Stimulated activated naive B cell treated with anti-CD40 and anti-IgM and Interleukin-4, amounts not matched to agents 10 μg/mL and 1 μg/mL and 100 μg/mL, for 72 hours (primary cell): ENCODE results near the gene EFNB2.

Experiments
- ATAC-seq, 2 donors: fragments of 150-1000 bp; cut with Tn5 transposase; replicated peaks; 2 replicates each; pipeline ENCODE4 v1.10.0; 2021; ENCODE audit warnings: moderate library complexity in 1 of 2
- DNase-seq: peaks from one replicate; pipeline ENCODE4 v3.0.0; 2021
- H3K27ac Mint-ChIP-seq: one replicate; pipeline ENCODE4 v1.8.0; 2022; ENCODE audit warnings: mild to moderate bottlenecking, mixed read lengths
- H3K27me3 Mint-ChIP-seq, 2 donors: one replicate each; pipeline ENCODE4 v1.8.0; 2022; ENCODE audit warnings: mixed read lengths in 2 of 2
- H3K36me3 Mint-ChIP-seq, 2 donors: one replicate each; pipeline ENCODE4 v1.8.0; 2022; ENCODE audit warnings: mixed read lengths in 2 of 2, mild to moderate bottlenecking in 1 of 2
- H3K4me1 Mint-ChIP-seq, 2 donors: one replicate each; pipeline ENCODE4 v1.8.0; 2022; ENCODE audit warnings: mixed read lengths in 2 of 2, mild to moderate bottlenecking in 1 of 2
- H3K4me3 Mint-ChIP-seq, 2 donors: one replicate each; pipeline ENCODE4 v1.8.0; 2022; ENCODE audit warnings: mild to moderate bottlenecking in 2 of 2, mixed read lengths in 2 of 2, moderate library complexity in 1 of 2
- H3K9me3 Mint-ChIP-seq, 2 donors: one replicate each; pipeline ENCODE4 v1.8.0; 2022; ENCODE audit warnings: mixed read lengths in 2 of 2, mild to moderate bottlenecking in 1 of 2

EFNB2 gene

GRCh38 chr13:106561551-106562170 is 26.2 kb upstream of the EFNB2 start:
- Mint-ChIP-seq H3K4me3 (peak overlapping the region; percentile 25 to 47), H3K27me3 (no peaks in the 10 kb centered on the region), H3K4me1 (peaks cover 43 to 66% of the 10 kb centered on the region in 2 donors), H3K36me3 (peaks cover 21 to 41% of the 10 kb centered on the region in 2 donors), H3K9me3 (no peaks in the 10 kb centered on the region), H3K27ac (peak overlapping the region; percentile 65)
- ATAC-seq (peak; percentile 99), DNase-seq (peak; percentile 54)

- DNase-seq (no peak), ATAC-seq (no peak)
- Mint-ChIP-seq H3K4me1 (peaks cover 40 to 61% of the 10 kb centered on the region in 2 donors), H3K27ac (peak overlapping the region; percentile 20), H3K4me3 (peak overlapping the region in 1 of 2 donors; percentile 2), H3K27me3 (no peaks in the 10 kb centered on the region), H3K9me3 (no peaks in the 10 kb centered on the region), H3K36me3 (peaks cover 26 to 48% of the 10 kb centered on the region in 2 donors)
Observed at GRCh38 chr13:106560821-106561220, 25.4 kb upstream of the EFNB2 start.

- Mint-ChIP-seq H3K27ac (no peak overlapping the region), H3K4me1 (peaks cover 28 to 47% of the 10 kb centered on the region in 2 donors), H3K9me3 (no peaks in the 10 kb centered on the region), H3K27me3 (no peaks in the 10 kb centered on the region), H3K4me3 (no peak overlapping the region), H3K36me3 (peaks cover 35 to 62% of the 10 kb centered on the region in 2 donors)
- DNase-seq (no peak), ATAC-seq (no peak)
Observed at GRCh38 chr13:106558527-106558926, 23.1 kb upstream of the EFNB2 start.

GRCh38 chr13:106555631-106556328 is 20.3 kb upstream of the EFNB2 start:
- Mint-ChIP-seq H3K4me1 (peaks cover 17 to 34% of the 10 kb centered on the region in 2 donors), H3K9me3 (no peaks in the 10 kb centered on the region), H3K36me3 (peaks cover 40 to 68% of the 10 kb centered on the region in 2 donors), H3K27ac (peak overlapping the region; percentile 14), H3K4me3 (no peak overlapping the region), H3K27me3 (no peaks in the 10 kb centered on the region)
- DNase-seq (no peak), ATAC-seq (no peak)

- Mint-ChIP-seq H3K4me1 (peaks cover 15 to 36% of the 10 kb centered on the region in 2 donors), H3K9me3 (no peaks in the 10 kb centered on the region), H3K27ac (no peak overlapping the region), H3K4me3 (no peak overlapping the region), H3K27me3 (no peaks in the 10 kb centered on the region), H3K36me3 (peaks cover 37 to 57% of the 10 kb centered on the region in 2 donors)
- ATAC-seq, result no peak
- no peak for DNase-seq
Observed at GRCh38 chr13:106551751-106552150, 16.3 kb upstream of the EFNB2 start.

GRCh38 chr13:106551350-106551749 is 15.9 kb upstream of the EFNB2 start:
- no peak for ATAC-seq
- no peak for DNase-seq
- peaks cover 15 to 36% of the 10 kb centered on the region in 2 donors for H3K4me1 Mint-ChIP-seq
- peak overlapping the region; percentile 11 for H3K27ac Mint-ChIP-seq
- no peaks in the 10 kb centered on the region for H3K27me3 Mint-ChIP-seq
- H3K4me3 Mint-ChIP-seq, result no peak overlapping the region
- H3K9me3 Mint-ChIP-seq, result no peaks in the 10 kb centered on the region
- peaks cover 35 to 54% of the 10 kb centered on the region in 2 donors for H3K36me3 Mint-ChIP-seq

GRCh38 chr13:106550570-106551135 is 15.2 kb upstream of the EFNB2 start:
- Mint-ChIP-seq H3K27ac (peak overlapping the region; percentile 37), H3K36me3 (peaks cover 29 to 47% of the 10 kb centered on the region in 2 donors), H3K9me3 (no peaks in the 10 kb centered on the region), H3K4me3 (no peak overlapping the region), H3K27me3 (no peaks in the 10 kb centered on the region), H3K4me1 (peaks cover 13 to 31% of the 10 kb centered on the region in 2 donors)
- no peak for DNase-seq
- no peak for ATAC-seq

GRCh38 chr13:106548064-106548696 is 12.7 kb upstream of the EFNB2 start:
- H3K4me1 Mint-ChIP-seq, result peaks cover 9 to 22% of the 10 kb centered on the region in 2 donors
- DNase-seq (no peak), ATAC-seq (no peak)
- no peaks in the 10 kb centered on the region for H3K9me3 Mint-ChIP-seq
- H3K36me3 Mint-ChIP-seq, result peaks cover 17 to 26% of the 10 kb centered on the region in 2 donors
- no peaks in the 10 kb centered on the region for H3K27me3 Mint-ChIP-seq
- H3K27ac Mint-ChIP-seq, result no peak overlapping the region
- H3K4me3 Mint-ChIP-seq, result no peak overlapping the region

GRCh38 chr13:106541826-106542225 is 6.4 kb upstream of the EFNB2 start:
- no peak for ATAC-seq

GRCh38 chr13:106540613-106541012 is 5.2 kb upstream of the EFNB2 start:
- Mint-ChIP-seq H3K27me3 (no peaks in the 10 kb centered on the region), H3K27ac (no peak overlapping the region), H3K9me3 (no peaks in the 10 kb centered on the region), H3K36me3 (peaks cover 9 to 11% of the 10 kb centered on the region in 2 donors), H3K4me3 (no peak overlapping the region), H3K4me1 (peaks cover 4 to 8% of the 10 kb centered on the region in 2 donors)
- DNase-seq (no peak), ATAC-seq (no peak)

More at GRCh38 chr13:106541826-106542225, 6.4 kb upstream of the EFNB2 start:
- Mint-ChIP-seq H3K36me3 (peaks cover 9 to 11% of the 10 kb centered on the region in 2 donors), H3K4me1 (no peaks in the 10 kb centered on the region), H3K9me3 (no peaks in the 10 kb centered on the region), H3K4me3 (no peak overlapping the region), H3K27me3 (no peaks in the 10 kb centered on the region), H3K27ac (no peak overlapping the region)
- DNase-seq, result no peak

- H3K4me3 Mint-ChIP-seq, result no peak overlapping the region
- H3K27ac Mint-ChIP-seq, result no peak overlapping the region
- H3K9me3 Mint-ChIP-seq, result no peaks in the 10 kb centered on the region
- ATAC-seq (no peak), DNase-seq (no peak)
- H3K4me1 Mint-ChIP-seq, result peaks cover 12 to 29% of the 10 kb centered on the region in 2 donors
- peaks cover 12% of the 10 kb centered on the region in 2 donors for H3K27me3 Mint-ChIP-seq
- H3K36me3 Mint-ChIP-seq, result peaks cover 9 to 11% of the 10 kb centered on the region in 2 donors
Observed at GRCh38 chr13:106537521-106537920, 2.1 kb upstream of the EFNB2 start.

GRCh38 chr13:106536244-106537034 is 977 bp upstream of the EFNB2 start:
- Mint-ChIP-seq H3K4me3 (peak overlapping the region; percentile 84 to 95), H3K36me3 (peaks cover 9 to 11% of the 10 kb centered on the region in 2 donors), H3K9me3 (no peaks in the 10 kb centered on the region), H3K4me1 (peaks cover 12 to 30% of the 10 kb centered on the region in 2 donors), H3K27me3 (peaks cover 18 to 22% of the 10 kb centered on the region in 2 donors), H3K27ac (peak overlapping the region; percentile 93)
- DNase-seq (peak; percentile 60), ATAC-seq (peak; percentile 53 to 57)

GRCh38 chr13:106534639-106535551 is 567 bp downstream of the EFNB2 start:
- peaks cover 0 to 1% of the 10 kb centered on the region in 2 donors for H3K36me3 Mint-ChIP-seq
- DNase-seq, result no peak
- H3K9me3 Mint-ChIP-seq, result no peaks in the 10 kb centered on the region
- H3K4me1 Mint-ChIP-seq, result peaks cover 12 to 30% of the 10 kb centered on the region in 2 donors
- peak; percentile 19 to 26 for ATAC-seq
- H3K4me3 Mint-ChIP-seq, result peak overlapping the region; percentile 78 to 84
- peak overlapping the region; percentile 82 for H3K27ac Mint-ChIP-seq
- peaks cover 25 to 36% of the 10 kb centered on the region in 2 donors for H3K27me3 Mint-ChIP-seq
